Trophoblast cell (in vitro differentiated cells and primary cell): Measurements from ENCODE around the gene NAV3.

Experiments used
- DNase-seq, 2 donors: peaks; one replicate each; pipeline ENCODE4 v3.0.0-alpha.2; 2016
- H2AFZ ChIP-seq: 2 replicates; pipeline ENCODE4 v1.6.1; 2013; ENCODE audit warnings: low read length, moderate library complexity, mild to moderate bottlenecking; ENCODE audit not compliant: insufficient read depth, poor library complexity
- H2AK5ac ChIP-seq: 2 replicates; pipeline ENCODE4 v1.6.1; 2013; ENCODE audit warnings: mild to moderate bottlenecking, low read length
- H2BK120ac ChIP-seq: 2 replicates; pipeline ENCODE4 v1.6.1; 2013; ENCODE audit warnings: low read length, mild to moderate bottlenecking, moderate library complexity; ENCODE audit not compliant: insufficient read depth, poor library complexity
- H2BK12ac ChIP-seq: 2 replicates; pipeline ENCODE4 v1.6.1; 2013; ENCODE audit warnings: mild to moderate bottlenecking, low read length, moderate library complexity
- H2BK5ac ChIP-seq: 2 replicates; pipeline ENCODE4 v1.6.1; 2013; ENCODE audit warnings: low read length, low read depth, moderate library complexity, mild to moderate bottlenecking; ENCODE audit not compliant: poor library complexity
- H3K14ac ChIP-seq: 2 replicates; pipeline ENCODE4 v1.6.1; 2013; ENCODE audit warnings: mild to moderate bottlenecking, low read length
- H3K18ac ChIP-seq: 2 replicates; pipeline ENCODE4 v1.6.1; 2013; ENCODE audit warnings: mild to moderate bottlenecking, low read length
- H3K23ac ChIP-seq: 2 replicates; pipeline ENCODE4 v1.6.1; 2013; ENCODE audit warnings: low read length
- H3K27ac ChIP-seq: 2 replicates; pipeline ENCODE4 v1.5.1; 2013; ENCODE audit warnings: low read depth, mild to moderate bottlenecking, inconsistent platforms, low read length, moderate library complexity
- H3K27me3 ChIP-seq: 2 replicates; pipeline ENCODE4 v1.6.1; 2013; ENCODE audit warnings: inconsistent platforms, mild to moderate bottlenecking, low read length, moderate library complexity; ENCODE audit not compliant: insufficient read depth
- H3K36me3 ChIP-seq, 2 experiments: 1 replicate in 1 of 2; 2 replicates in 1 of 2; pipeline ENCODE4 v1.6.1; 2013; ENCODE audit warnings: low read length in 2 of 2, mild to moderate bottlenecking in 2 of 2, moderate library complexity in 1 of 2; ENCODE audit not compliant: insufficient read depth in 2 of 2, control insufficient read depth in 1 of 2
- H3K4ac ChIP-seq: 2 replicates; pipeline ENCODE4 v1.6.1; 2013; ENCODE audit warnings: low read depth, mild to moderate bottlenecking, low read length, moderate library complexity
- H3K4me1 ChIP-seq, 2 experiments: 1 replicate in 1 of 2; 2 replicates in 1 of 2; pipeline ENCODE4 v1.6.1; 2013; ENCODE audit warnings: low read length in 2 of 2, mild to moderate bottlenecking in 2 of 2, moderate library complexity in 1 of 2; ENCODE audit not compliant: insufficient read depth in 2 of 2, control insufficient read depth in 1 of 2
- H3K4me2 ChIP-seq: 2 replicates; pipeline ENCODE4 v1.6.1; 2013; ENCODE audit warnings: inconsistent platforms, mild to moderate bottlenecking, low read length, moderate library complexity
- H3K4me3 ChIP-seq: 2 replicates; pipeline ENCODE4 v1.5.1; 2013; ENCODE audit warnings: mild to moderate bottlenecking, low read depth, low read length, inconsistent platforms
- H3K79me1 ChIP-seq: one replicate; pipeline ENCODE4 v1.6.1; 2013; ENCODE audit warnings: low read length
- H3K79me2 ChIP-seq: 2 replicates; pipeline ENCODE4 v1.6.1; 2013; ENCODE audit warnings: low read length, mild to moderate bottlenecking; ENCODE audit not compliant: control insufficient read depth, insufficient read depth, poor library complexity
- H3K9ac ChIP-seq: 2 replicates; pipeline ENCODE4 v1.6.1; 2013; ENCODE audit warnings: mild to moderate bottlenecking, low read length
- H3K9me3 ChIP-seq: 2 replicates; pipeline ENCODE4 v1.6.1; 2013; ENCODE audit warnings: low read depth, mild to moderate bottlenecking, control low read depth, inconsistent platforms, low read length; ENCODE audit not compliant: insufficient read depth
- H4K12ac ChIP-seq: 2 replicates; pipeline ENCODE4 v1.6.1; 2013; ENCODE audit warnings: low read depth, mild to moderate bottlenecking, low read length, moderate library complexity
- H4K8ac ChIP-seq: 2 replicates; pipeline ENCODE4 v1.6.1; 2013; ENCODE audit warnings: low read depth, mild to moderate bottlenecking, low read length, moderate library complexity
- H4K91ac ChIP-seq: one replicate; pipeline ENCODE4 v1.6.1; 2013; ENCODE audit warnings: low read depth, mild to moderate bottlenecking, low read length, moderate library complexity
- WGBS: extraction: QIAGEN DNeasy Blood & Tissue Kit; methylation state at CpG from one replicate; pipeline ENCODE4 v1.1.7; 2013; ENCODE audit warnings: missing lambda C conversion rate; ENCODE audit not compliant: insufficient read length, insufficient coverage; ENCODE audit errors: extremely low coverage; 5-methylcytosine and 5-hydroxymethylcytosine counted together

NAV3 gene

DNA sequence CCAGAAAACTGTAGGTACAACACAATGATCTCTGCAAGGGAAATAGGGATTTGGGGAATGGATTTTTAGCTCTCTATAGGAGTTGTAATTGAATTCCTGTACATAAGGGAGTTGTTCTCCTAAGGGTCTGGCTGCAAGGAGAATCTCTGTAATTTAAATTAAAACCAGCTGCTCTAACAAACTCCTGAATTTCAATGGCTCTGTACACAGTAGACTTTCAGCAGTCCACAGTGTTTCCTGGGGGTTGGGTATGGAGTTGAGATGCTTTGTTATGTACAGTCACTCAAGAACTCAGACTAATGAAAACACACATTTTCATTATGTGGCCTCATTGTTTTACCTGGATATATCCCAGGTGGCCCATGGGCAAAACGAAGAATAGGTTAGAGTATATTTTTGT lies 93.2 kb downstream of the NAV3 start:
- Histone ChIP-seq H4K91ac (no peak overlapping the region), H3K27me3 (no peaks in the 10 kb centered on the region), H4K8ac (no peak overlapping the region), H3K4me3 (no peak overlapping the region), H3K36me3 (no peaks in the 10 kb centered on the region), H3K23ac (no peak overlapping the region), H2BK120ac (no peak overlapping the region), H2BK5ac (no peak overlapping the region), H3K4ac (no peak overlapping the region), H3K79me1 (no peaks in the 10 kb centered on the region), H3K27ac (no peak overlapping the region), H3K79me2 (no peaks in the 10 kb centered on the region), H3K14ac (no peak overlapping the region), H2BK12ac (no peak overlapping the region), H3K4me1 (no peaks in the 10 kb centered on the region), H3K4me2 (no peak overlapping the region), H2AK5ac (no peak overlapping the region), H2AFZ (no peak overlapping the region), H3K9ac (no peak overlapping the region), H3K18ac (no peak overlapping the region), H3K9me3 (no peaks in the 10 kb centered on the region), H4K12ac (no peak overlapping the region)
- no peak for DNase-seq
- WGBS: no CpG with 5 or more reads among the region's 1 CpG

DNA sequence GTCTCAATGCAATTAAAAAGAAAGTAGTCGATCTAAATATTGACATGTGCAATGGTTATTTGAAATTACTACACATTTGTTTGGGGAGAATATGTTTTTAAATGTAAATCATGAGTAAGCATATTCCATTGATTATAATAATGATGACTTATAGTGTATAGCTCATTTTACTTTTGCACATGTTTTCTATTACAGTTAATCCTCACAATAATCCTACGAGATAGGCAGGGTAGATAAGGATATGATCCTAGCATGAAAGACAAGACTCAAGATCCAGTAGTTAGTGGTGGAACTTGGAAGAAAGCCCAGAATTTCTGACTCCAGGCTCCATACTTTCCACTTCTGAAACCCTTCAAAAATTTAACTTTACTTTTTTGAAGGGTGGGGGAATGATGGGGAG lies 94.0 kb downstream of the NAV3 start:
- Histone ChIP-seq H3K23ac (no peak overlapping the region), H3K14ac (no peak overlapping the region), H3K4me1 (no peaks in the 10 kb centered on the region), H4K91ac (no peak overlapping the region), H3K4me2 (no peak overlapping the region), H3K4ac (no peak overlapping the region), H3K36me3 (no peaks in the 10 kb centered on the region), H3K79me1 (no peaks in the 10 kb centered on the region), H3K79me2 (no peaks in the 10 kb centered on the region), H2AFZ (no peak overlapping the region), H3K18ac (no peak overlapping the region), H2AK5ac (no peak overlapping the region), H4K8ac (no peak overlapping the region), H3K9ac (no peak overlapping the region), H3K27ac (no peak overlapping the region), H4K12ac (no peak overlapping the region), H3K27me3 (no peaks in the 10 kb centered on the region), H3K9me3 (no peaks in the 10 kb centered on the region), H2BK5ac (no peak overlapping the region), H2BK120ac (no peak overlapping the region), H2BK12ac (no peak overlapping the region), H3K4me3 (no peak overlapping the region)
- no peak for DNase-seq
- no CpG with 5 or more reads among the region's 2 CpGs for WGBS

DNA sequence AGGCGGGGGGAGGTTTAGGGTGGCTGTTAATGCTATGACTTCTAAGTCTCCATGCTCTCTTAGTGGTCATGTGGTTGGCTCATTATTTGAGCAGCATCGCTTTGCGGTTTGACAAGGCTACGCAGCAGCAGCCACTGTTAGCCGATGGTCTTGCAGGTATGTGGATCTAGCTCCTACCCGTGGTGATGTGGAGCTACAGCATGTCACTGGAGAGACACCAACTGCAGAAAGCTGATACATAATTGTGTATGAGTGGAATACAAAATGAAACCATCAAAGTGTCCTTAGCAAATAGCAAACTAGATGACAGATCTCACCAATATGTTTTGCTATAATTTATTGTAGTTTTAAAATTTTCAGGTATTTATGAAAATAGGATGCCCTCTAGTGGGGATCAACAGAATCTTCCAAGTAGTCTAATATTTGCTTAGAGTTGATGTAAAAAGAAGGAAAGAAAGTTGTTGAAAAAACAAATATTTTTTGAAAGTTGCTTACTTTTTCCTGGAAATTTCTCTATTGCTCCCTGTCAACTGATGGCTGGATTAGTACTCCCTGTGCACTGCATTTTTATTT lies 94.9 kb downstream of the NAV3 start:
- Histone ChIP-seq H3K4me2 (no peak overlapping the region), H3K36me3 (no peaks in the 10 kb centered on the region), H3K14ac (no peak overlapping the region), H4K12ac (no peak overlapping the region), H3K4me3 (no peak overlapping the region), H3K79me2 (no peaks in the 10 kb centered on the region), H3K79me1 (no peaks in the 10 kb centered on the region), H2BK120ac (no peak overlapping the region), H4K8ac (no peak overlapping the region), H2BK12ac (no peak overlapping the region), H3K9ac (no peak overlapping the region), H3K18ac (no peak overlapping the region), H4K91ac (no peak overlapping the region), H3K4me1 (no peaks in the 10 kb centered on the region), H2AFZ (no peak overlapping the region), H3K9me3 (no peaks in the 10 kb centered on the region), H3K27me3 (no peaks in the 10 kb centered on the region), H3K4ac (no peak overlapping the region), H2AK5ac (no peak overlapping the region), H3K23ac (no peak overlapping the region), H2BK5ac (no peak overlapping the region), H3K27ac (no peak overlapping the region)
- peak; percentile 52 to 66 for DNase-seq
- WGBS: no CpG with 5 or more reads among the region's 6 CpGs

DNA sequence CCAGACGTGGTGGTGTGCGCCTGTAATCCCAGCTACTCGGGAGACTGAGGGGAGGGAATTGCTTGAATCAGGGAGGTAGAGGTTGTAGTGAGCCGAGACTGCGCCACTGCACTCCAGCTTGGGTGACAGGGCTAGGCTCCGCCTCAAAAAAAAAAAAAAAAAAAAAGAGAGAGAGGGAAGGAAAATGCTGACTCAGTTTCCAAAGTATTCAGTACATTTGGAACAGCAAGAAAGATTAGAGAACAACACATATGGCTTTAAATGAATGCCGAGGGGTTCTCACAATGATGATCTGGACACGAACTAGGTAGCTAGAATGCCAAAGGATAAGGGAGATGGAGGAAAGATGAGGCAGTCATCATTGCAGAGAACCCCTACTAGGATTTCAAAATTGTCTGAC lies 97.4 kb downstream of the NAV3 start:
- H3K4ac ChIP-seq: no peak overlapping the region
- H3K36me3 ChIP-seq: no peaks in the 10 kb centered on the region
- H3K23ac ChIP-seq: no peak overlapping the region
- no peaks in the 10 kb centered on the region for H3K9me3 ChIP-seq
- H3K27me3 ChIP-seq: no peaks in the 10 kb centered on the region
- H3K18ac ChIP-seq: no peak overlapping the region
- H3K9ac ChIP-seq: no peak overlapping the region
- no peak overlapping the region for H4K91ac ChIP-seq
- no peak overlapping the region for H3K4me3 ChIP-seq
- H2BK12ac ChIP-seq: no peak overlapping the region
- H3K79me2 ChIP-seq: no peaks in the 10 kb centered on the region
- H2BK5ac ChIP-seq: no peak overlapping the region
- H2AFZ ChIP-seq: no peak overlapping the region
- H2BK120ac ChIP-seq: no peak overlapping the region
- no peak overlapping the region for H4K12ac ChIP-seq
- no peaks in the 10 kb centered on the region for H3K79me1 ChIP-seq
- H4K8ac ChIP-seq: no peak overlapping the region
- H3K14ac ChIP-seq: no peak overlapping the region
- DNase-seq: no peak
- H3K4me1 ChIP-seq: no peaks in the 10 kb centered on the region
- no CpG with 5 or more reads among the region's 8 CpGs for WGBS
- no peak overlapping the region for H3K4me2 ChIP-seq
- no peak overlapping the region for H3K27ac ChIP-seq
- H2AK5ac ChIP-seq: no peak overlapping the region
